ENCODE data around the gene HHIPL1.

DNA sequence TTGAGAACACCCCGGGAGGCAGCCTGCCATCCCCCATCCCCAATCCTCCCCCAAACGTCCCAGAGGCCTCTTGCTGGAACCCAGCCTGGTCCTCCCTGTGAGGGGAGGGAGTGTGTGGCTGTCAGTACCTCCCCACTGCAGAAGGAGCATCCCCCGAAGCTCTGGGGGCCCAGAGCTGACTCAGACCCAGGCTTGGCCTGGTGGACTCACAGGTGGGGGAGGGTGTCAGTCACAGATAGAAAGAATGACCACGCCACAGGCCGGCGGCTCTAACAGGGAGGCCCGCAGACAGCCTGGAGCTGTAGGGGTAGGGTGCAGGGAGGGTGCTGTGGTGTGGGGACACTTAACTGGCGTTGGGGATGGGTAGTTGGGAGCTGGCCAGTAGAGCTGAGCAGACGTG, 5.3 kb downstream of the HHIPL1 start:
- TF ChIP-seq, protein P1, sequence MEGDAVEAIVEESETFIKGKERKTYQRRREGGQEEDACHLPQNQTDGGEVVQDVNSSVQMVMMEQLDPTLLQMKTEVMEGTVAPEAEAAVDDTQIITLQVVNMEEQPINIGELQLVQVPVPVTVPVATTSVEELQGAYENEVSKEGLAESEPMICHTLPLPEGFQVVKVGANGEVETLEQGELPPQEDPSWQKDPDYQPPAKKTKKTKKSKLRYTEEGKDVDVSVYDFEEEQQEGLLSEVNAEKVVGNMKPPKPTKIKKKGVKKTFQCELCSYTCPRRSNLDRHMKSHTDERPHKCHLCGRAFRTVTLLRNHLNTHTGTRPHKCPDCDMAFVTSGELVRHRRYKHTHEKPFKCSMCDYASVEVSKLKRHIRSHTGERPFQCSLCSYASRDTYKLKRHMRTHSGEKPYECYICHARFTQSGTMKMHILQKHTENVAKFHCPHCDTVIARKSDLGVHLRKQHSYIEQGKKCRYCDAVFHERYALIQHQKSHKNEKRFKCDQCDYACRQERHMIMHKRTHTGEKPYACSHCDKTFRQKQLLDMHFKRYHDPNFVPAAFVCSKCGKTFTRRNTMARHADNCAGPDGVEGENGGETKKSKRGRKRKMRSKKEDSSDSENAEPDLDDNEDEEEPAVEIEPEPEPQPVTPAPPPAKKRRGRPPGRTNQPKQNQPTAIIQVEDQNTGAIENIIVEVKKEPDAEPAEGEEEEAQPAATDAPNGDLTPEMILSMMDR (conservative IDR thresholded peaks at IDR 0.05; ENCODE audit: low read length) = no peak
- TF ChIP-seq EZH2phosphoT487 (IDR thresholded peaks at IDR 0.05; ENCODE audit: borderline replicate concordance) = no peak

Measured in Loucy (cell line).